LHCN-M2 (cell line): ENCODE data around the gene ZNF644. TPM values are rescaled to one million over a fixed set of nuclear protein-coding genes. Genes with fewer than 3 reads are reported as not detected.
A peak's percentile ranks its signal among the peaks of the same experiment; 100 is the strongest.

Experiments used
- DNase-seq: peaks from one replicate; pipeline ENCODE4 v3.0.0-alpha.2; 2012; ENCODE audit warnings: low read depth
- total RNA-seq: library from RNA; depleted of rRNA; stranded (reverse); fragments of >200 nt; gene quantifications from 2 replicates; pipeline ENCODE4 v1.2.3, GENCODE V29; 2014

The ZNF644 gene
- total RNA-seq, 1 experiment from 2014 or later, result 39.6 TPM

DNA sequence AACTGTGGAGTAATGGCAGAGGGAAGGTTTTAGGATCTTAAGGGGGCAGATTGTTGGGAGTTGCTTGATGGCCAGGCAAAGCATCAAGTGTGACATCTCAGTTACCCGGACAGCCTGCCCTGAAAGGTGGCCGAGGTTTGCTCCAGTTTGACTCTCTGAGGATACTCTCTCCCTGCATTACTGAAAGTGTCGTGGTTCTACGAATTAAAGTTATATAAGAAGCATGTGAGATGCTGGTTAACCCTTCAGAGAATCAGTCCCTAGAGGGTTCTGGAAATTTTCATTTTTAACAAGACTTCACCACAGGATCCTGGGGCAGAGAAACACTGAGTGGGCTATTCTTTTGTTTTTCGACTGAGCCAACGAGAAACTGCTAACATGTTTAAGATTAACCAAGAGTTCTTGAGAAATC lies 689 bp upstream of the ZNF644 start:
- no peak for DNase-seq

DNA sequence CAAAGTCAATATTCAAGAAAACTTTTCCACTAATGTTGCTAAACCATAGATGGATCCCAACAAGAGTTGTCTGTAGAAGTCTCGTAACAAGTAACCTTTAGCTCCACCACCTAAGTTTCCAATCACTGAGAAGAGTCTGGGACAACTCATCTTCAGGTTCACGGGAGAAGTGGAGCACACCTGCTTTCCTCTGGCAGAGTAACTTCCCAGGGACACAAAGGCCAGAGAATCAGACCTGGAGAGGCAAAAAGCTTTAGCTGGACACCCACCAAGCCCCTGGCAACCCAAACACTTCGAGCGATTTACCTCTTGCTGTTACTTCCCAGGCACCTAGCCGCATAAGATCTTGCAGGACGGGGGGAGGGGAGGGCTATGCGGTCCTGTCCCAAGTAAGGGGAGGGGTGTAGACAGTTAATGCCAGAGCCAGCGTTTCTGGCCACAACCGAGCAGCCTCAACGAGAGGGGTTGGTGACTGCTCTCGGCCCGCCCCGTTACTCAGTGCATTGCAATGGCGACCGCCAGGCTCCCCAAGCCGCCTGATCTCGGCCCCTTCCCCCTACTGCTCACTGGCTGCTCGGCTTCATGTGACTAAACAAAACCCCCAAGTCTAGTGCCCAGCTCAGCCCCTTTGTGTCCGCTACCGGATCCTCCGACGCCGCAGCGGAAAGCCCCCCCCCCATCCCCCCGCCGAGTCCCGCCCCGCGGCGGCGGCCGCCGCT lies 709 bp downstream of the ZNF644 start:
- DNase-seq, result peak; percentile 75

DNA sequence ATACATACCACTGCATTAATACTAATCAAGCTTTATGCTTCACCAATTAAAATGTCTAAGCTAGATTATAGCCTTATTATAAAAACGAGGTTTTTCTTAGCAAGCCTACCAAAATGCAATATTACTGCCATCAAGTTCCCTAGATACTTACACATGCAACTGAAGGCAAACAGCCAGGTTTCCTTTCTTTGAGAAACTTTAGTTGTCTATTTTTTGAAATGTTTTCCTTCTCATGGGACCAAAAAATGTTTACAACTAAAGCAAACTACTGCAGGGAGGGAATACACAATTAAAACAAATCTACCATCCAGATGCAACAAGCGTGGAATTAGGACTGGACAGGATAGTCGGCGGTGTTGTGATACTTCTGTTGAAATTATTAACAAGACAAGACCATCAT lies 1.3 kb downstream of the ZNF644 start:
- DNase-seq, result no peak

DNA sequence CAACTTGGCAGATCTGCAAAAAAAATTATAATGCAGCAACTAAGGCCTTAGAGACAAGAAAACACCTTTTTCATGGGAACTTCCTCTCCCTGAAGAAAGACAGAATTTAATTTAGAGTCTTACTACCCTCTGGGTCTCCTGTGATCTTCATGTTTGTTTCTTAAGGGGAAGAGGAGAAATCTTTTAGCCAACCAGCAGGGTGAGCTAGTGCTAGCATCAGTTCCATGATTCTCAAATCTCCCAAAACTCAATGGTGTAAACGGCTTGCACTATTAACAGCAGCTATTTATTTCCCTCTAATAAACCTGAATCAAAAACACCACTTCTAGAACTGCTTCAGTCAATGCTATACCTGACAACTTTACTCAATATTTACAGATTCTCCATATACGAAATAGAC lies 3.8 kb downstream of the ZNF644 start:
- DNase-seq, result no peak

DNA sequence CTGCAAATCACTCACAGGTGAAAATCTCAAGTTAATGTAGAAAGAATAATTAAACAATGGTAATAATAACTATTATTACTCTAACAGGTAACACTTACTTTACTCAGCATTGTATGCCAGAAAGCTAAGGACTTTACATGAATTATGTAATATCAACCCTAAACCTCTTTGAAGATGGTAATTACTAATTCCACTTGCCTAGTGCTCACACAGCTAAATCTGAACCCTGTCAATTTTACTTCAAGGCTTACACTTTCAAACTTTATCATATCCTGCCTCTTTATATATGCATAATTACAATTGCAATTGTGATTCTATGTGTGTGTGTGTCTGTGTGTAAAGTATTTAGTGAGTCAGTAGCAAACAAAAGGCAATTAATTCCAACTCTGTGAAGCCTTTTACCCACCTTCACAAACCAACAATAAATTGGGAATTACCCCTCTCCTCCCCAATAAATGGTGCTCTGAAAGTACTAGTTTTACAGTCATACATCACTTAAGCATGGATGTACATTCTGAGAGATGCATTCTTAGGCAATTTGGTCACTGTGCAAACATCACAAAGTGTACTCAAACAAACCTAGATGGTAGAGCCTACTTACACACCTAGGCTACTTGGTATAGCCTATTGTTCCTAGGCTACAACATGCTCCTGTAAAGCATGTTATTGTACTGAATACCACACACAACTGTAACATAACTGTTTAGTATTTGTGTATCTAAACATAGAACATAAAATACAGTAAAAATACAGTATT lies 5.9 kb downstream of the ZNF644 start:
- peak; percentile 19 for DNase-seq

DNA sequence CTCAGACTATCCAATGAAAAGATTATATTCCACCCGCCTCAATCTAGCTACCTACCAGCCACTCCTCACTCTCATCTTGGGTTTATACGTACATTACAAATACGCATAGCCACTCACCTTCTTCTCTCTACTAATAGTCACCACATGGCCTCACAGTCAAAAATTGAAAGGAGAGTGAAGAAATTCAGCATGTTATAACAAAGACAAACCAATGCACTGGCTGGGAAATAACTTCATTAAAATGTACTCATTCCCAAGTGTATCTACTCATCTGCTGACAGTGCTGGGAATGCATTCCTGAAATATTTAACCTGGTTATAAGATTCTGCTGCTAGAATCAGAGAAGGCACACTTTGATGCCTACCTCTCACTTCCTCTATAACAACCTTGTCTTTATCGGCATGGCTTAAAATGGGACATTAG lies 6.5 kb downstream of the ZNF644 start:
- no peak for DNase-seq

DNA sequence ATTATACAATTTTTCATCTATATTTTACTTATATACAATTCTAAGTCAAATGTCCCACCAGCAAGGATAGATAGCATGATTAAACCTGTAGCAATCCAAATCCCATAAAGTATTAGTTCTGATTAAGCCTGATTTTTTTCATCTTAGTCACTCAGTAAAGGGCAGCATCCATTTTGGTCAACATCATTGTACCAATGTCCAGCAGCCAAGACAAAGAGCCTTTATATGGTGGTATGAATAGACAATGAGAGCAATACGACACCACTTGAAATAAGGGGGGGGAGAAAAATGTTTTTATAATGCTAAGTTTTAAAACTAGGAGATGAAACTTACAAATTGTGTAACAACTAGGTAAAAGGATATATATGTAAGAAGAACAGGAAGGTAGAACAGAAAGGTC lies 7.4 kb downstream of the ZNF644 start:
- DNase-seq, result peak; percentile 17

DNA sequence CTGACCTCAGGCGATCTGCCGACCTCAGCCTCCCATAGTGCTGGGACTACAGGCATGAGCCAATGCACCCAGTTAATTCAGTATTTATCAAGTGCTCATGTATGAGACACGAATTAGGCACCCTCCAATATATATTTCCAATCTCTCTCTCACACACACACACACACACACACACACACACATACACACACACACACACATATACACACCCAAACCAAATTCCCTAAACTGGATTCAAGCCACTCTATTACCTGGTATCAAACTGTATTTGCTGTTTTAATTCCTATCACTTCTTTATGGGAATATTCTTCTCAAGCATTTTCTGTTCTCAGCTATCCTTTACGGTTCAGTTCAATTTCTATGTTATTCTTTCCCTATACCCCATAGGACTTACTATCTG lies 8.5 kb downstream of the ZNF644 start:
- no peak for DNase-seq

DNA sequence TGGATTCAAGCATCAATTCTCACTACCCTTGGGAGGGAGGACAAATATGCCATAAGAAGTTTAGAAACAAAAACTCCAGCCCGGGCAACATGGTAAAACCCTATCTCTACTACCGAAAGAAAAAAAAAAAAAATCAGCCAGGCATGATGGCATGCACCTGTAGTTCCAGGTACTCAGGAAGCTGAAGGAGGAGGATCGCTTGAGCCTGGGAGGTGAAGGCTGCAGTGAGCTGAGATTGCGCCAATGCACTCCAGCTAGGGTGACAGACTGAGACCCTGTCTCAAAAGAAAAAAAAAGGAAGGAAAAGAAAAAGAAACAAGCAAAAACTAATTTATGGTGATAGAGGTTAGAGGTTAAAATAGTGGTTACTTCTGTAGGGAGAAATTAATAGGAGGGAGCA lies 9.6 kb downstream of the ZNF644 start:
- DNase-seq, result no peak

DNA sequence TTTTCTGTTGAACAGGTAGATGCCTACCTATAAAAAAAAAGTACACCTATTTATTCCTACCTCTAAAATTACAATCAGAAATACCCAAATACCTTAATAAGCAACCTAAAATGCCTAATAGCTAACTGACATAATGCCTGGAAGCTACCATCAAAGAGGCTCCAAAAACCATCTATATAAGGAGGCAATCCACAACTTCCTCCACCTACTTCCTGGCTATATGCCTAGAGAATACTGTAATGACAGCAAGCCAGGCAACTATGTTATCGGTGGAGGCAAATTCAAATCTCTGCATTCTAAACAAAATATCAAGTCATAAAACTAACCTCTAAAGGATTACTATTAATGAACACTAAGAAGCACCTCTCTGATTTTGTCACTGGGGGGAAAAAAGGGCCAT lies 10.1 kb downstream of the ZNF644 start:
- peak; percentile 3 for DNase-seq

DNA sequence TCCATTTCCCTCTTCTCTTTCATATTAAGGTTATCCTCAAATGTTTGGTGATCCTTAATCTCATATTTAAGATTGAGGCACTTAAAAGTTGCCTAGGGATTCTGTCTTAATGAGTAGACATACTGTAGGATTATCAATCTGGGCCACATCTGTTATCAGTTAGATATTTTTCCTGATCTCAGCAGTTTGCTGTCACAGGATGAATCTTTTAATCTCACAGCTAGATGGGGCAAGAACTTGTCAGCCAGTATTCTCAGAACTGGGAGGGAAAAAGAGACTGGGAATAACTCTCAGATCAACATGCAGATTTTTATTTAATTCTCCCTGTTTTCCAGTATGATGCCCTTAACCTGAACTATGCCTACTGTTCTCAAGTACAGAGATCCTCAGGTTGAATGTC lies 14.0 kb downstream of the ZNF644 start:
- no peak for DNase-seq

DNA sequence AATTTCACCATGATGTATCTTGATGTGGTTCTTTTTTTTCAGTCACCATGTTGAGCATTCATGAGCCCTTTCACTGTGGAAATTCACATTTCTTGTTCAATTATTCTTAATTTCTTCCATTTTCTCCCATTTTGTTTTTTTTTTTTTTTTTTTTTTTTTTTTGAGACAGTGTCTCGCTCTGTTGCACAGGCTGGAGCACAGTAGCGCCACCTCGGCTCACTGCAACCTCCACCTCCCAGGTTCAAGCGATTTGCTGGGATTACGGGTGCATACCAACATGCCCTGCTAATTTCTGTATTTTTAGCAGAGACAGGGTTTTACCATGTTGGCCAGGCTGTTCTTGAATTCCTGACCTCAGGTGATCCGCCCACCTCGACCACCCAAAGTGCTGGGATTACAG lies 14.7 kb downstream of the ZNF644 start:
- DNase-seq, result no peak

DNA sequence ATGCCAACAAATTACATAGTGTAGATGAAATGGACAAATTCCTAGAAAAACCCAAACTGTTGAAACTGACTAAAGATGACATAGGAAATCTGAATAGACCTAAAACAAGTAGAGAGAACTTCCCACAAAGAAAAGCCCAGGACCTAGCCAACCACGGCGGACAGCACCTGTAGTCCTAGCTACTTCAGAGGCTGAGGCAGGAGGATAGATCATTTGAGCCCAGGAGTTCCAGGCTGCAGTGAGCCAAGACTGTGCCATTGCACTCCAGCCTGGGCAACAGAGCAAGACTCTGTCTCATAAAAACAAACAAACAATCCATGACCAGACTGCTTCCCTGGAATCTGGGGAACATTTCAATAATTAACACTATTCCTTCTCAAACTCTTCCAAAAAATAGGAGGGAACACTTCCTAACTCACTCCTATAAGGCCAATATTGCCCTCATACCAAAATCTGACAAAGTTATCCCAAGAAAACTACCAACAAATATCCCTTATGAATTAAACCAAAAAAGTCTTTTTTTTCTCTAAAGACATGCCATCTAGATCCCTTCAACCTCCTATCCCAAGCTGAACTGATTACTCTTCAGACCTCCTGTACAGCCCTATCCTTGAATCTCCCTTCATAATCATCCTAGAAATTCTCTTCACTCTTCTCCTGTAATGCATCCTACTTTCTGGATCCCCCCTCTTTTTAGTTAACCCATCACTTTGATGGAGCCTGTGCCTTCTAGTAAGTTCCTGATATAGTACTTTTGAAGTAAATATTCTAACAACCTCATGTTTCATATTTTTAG lies 15.5 kb downstream of the ZNF644 start:
- no peak for DNase-seq

DNA sequence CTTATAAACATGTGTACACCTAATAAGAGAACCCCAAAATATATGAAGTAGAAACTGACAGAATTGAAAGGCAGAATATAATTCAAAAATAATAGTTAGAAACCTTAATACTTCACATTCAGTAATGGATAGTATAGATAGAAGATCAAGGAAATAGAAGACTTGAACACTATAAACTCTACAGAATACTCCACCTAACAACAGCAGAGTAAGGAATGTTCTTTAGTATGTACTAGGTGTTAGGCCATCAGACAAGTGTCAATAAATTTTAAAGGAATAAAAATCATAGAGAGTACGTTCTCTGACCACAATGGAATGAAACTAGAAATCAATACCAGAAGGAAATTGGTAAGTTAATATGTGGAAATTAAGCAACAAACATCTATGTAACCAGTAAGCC lies 16.6 kb downstream of the ZNF644 start:
- DNase-seq, result no peak

DNA sequence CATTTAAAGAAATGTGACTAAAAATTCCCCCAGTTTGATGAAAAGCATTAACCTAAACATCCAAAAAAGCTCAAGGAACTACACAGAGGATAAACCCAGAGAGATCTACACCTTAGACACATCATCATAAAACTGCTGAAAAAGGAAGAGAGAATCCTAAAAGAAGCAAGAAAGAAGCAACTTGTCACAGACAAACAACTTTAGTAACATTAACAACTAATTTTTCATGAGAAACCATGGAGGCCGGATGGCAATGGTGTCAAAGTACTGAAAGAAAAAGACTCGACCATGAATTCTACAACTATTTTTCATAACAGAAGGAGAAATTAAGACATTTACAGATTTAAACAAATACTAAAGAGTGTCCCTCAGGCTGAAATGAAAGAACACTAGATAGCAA lies 17.7 kb downstream of the ZNF644 start:
- no peak for DNase-seq

DNA sequence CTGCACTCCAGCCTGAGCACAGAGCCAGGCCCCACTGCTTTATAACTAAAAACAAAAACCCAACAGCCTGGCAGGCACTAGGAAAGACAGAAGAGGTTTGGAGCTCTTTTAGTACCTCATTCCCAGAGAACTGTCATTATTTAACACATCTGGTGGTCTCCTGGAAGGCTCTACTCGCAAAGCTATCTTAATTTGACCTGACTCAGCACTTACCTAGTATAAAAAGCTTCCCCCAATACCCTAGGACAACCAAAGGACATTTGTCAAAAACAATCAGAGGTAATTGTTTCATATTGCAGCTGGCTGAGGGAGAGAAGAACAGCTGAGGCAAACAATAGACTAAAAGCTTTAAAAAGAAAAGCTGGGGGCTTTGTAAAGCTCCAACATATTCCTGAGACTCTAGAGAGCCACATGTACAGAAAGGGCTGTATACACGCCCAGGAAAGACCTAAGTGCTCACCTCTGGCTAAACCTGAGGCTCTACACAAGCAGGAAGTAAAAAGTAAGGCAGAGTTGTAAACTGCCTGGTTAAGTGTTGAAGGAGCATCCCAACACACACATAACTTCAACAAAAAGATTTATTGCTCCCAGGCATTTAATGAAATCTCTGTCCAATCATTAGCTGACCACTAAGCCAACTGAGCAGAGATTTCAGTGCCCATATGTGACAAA lies 25.0 kb downstream of the ZNF644 start:
- DNase-seq, result no peak

DNA sequence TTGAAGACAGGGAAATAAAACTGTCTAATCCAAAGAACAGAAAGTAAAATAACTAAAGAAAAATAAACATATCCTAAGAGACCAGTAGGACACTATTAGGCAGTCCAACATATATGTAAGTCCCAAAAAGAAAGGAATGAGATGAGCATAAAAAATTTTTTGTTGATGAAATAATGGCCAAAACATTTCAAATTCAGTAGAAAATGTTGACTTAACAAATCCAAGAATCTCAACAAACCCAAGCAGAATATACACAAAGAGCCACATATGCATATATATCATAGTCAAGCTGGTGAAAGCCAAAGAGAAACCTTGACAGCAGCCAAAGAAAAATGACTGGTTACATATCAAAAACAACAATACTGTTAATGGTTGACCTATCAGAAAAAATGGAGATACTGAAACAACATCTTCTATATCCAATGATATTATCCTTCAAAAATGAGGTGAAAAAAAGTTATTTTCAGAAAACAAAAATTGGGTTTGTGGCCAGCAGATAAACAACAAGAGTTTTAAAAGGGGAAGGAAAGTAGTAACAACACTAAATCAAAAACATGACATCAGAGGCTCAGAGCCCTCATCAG lies 26.4 kb downstream of the ZNF644 start:
- DNase-seq, result no peak

DNA sequence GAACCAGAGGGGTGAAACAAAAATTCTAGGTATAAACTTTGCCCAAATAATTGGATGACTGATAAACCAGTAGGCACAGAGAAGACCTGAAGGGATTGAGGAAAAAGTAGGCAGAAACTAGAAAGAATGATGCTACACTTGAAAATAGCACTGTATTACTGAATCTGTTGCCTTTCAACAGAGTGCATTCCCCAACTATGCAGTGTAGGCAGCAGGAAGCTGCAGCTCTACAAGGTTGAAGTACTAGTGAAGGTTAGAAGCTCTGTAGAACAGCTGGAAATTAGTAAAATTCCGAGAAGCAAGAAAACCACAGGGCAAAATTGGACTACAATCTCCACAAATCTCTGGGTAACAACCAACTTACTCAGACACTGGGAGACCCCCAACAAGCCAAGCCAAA lies 27.4 kb downstream of the ZNF644 start:
- no peak for DNase-seq

DNA sequence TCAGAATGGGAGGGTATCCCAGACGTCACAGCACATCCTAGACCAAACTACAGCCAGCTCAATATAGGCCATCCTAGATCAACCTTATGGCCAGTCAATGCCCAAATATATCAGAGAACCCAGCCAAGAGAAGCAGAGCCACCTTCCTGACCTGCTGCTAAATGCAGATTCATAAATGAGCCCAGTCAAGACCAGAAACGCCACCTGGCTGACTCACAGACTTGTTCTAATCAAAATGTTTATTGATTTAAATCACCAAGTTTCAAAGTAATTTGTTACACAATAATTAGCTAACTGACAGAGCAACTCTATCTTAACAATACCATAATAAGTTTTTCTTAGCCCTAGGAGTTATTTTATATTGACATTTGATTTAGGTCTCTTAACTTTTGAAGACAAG lies 28.6 kb downstream of the ZNF644 start:
- DNase-seq, result no peak

DNA sequence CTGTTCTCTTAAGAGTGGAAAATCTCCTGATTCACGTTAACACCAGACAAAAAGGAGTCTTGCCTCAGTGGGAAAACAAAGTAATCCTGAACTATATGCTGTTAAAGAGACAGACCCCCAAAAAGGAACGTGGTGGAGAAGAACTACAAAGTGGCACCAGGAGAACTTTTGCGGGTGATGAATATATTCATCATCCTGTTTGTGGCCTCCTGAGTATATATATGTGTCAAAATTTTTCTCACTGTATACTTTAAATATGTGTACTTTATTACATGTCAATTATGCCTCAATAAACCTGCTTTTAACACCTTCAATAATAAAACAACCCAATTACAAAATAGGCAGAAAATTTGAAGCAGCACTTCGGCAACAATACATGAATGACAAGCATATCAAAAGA lies 31.1 kb downstream of the ZNF644 start:
- DNase-seq, result no peak

DNA sequence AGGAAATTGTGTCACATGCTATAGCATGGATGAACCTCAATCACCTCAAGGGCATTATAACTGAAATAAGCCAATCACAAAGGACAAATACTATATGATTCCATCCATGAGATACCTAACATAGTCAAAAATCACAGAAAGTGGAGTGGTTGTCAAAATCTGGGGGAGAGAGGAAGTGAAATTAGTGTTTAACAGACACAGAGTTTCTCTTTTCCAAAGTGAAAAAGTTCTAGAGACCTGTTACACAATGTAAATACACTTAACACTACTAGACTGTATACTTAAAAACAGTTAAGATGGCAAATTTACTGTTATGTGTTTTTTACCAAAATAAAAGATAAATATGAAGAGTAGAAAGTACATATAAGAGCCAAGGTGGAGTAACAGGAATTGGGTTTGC lies 31.8 kb downstream of the ZNF644 start:
- DNase-seq, result no peak

DNA sequence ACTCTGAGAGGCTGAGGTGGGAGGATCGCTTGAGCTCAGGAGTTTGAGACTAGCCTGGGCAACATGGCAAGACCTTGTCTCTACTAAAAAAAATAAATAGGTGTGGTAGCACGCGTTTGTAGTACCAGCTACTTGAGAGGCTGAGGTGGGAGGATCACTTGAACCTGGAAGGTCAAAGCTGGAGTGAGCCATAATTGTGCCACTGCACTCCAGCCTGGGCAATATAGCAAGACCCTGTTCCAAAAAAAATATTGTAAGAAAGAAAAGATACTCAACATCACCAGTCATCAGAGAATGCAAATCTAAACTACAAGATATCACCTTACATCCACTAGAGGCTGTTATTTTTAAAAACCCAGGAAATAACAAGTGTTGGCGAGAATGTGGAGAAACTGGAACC lies 32.5 kb downstream of the ZNF644 start:
- DNase-seq, result no peak
